ENCODE results near the gene LSS. TPM values are rescaled to one million over a fixed set of nuclear protein-coding genes. Genes with fewer than 3 reads are reported as not detected.

The LSS gene
- total and polyA plus RNA-seq, 2 experiments from 2014 or later: 55.0 to 237 TPM

DNA sequence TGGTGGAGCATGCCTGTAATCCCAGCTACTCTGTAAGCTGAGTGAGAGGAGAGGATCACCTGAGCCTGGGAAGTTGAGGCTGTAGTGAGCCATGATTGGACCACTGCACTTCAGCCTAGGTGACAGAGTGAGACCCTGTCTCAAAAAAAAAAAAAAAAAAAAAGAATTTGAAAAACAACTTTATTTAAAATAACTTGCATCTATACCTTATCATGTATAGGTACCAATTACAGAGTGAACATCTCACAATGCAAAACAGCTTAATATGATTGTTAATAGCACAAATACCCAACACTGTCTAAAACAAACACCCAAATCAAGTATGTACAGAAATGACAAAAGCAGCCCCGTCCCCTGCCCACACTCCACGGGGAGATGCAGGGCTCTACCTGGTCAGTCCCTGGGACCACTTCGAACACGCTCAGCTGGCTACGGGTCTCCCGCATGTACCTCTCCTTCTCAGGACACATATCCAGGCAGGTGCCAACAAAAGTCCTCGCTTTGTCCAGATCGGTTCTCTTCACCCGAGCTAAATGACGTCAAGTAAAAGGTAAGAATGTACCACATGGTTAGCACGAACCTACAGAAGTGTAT is 46.3 kb upstream of the LSS start (continued):
- TF ChIP-seq STAT1 (IDR thresholded peaks at IDR 0.05; ENCODE audit: unreplicated experiment): no peak
- TF ChIP-seq, protein P1, sequence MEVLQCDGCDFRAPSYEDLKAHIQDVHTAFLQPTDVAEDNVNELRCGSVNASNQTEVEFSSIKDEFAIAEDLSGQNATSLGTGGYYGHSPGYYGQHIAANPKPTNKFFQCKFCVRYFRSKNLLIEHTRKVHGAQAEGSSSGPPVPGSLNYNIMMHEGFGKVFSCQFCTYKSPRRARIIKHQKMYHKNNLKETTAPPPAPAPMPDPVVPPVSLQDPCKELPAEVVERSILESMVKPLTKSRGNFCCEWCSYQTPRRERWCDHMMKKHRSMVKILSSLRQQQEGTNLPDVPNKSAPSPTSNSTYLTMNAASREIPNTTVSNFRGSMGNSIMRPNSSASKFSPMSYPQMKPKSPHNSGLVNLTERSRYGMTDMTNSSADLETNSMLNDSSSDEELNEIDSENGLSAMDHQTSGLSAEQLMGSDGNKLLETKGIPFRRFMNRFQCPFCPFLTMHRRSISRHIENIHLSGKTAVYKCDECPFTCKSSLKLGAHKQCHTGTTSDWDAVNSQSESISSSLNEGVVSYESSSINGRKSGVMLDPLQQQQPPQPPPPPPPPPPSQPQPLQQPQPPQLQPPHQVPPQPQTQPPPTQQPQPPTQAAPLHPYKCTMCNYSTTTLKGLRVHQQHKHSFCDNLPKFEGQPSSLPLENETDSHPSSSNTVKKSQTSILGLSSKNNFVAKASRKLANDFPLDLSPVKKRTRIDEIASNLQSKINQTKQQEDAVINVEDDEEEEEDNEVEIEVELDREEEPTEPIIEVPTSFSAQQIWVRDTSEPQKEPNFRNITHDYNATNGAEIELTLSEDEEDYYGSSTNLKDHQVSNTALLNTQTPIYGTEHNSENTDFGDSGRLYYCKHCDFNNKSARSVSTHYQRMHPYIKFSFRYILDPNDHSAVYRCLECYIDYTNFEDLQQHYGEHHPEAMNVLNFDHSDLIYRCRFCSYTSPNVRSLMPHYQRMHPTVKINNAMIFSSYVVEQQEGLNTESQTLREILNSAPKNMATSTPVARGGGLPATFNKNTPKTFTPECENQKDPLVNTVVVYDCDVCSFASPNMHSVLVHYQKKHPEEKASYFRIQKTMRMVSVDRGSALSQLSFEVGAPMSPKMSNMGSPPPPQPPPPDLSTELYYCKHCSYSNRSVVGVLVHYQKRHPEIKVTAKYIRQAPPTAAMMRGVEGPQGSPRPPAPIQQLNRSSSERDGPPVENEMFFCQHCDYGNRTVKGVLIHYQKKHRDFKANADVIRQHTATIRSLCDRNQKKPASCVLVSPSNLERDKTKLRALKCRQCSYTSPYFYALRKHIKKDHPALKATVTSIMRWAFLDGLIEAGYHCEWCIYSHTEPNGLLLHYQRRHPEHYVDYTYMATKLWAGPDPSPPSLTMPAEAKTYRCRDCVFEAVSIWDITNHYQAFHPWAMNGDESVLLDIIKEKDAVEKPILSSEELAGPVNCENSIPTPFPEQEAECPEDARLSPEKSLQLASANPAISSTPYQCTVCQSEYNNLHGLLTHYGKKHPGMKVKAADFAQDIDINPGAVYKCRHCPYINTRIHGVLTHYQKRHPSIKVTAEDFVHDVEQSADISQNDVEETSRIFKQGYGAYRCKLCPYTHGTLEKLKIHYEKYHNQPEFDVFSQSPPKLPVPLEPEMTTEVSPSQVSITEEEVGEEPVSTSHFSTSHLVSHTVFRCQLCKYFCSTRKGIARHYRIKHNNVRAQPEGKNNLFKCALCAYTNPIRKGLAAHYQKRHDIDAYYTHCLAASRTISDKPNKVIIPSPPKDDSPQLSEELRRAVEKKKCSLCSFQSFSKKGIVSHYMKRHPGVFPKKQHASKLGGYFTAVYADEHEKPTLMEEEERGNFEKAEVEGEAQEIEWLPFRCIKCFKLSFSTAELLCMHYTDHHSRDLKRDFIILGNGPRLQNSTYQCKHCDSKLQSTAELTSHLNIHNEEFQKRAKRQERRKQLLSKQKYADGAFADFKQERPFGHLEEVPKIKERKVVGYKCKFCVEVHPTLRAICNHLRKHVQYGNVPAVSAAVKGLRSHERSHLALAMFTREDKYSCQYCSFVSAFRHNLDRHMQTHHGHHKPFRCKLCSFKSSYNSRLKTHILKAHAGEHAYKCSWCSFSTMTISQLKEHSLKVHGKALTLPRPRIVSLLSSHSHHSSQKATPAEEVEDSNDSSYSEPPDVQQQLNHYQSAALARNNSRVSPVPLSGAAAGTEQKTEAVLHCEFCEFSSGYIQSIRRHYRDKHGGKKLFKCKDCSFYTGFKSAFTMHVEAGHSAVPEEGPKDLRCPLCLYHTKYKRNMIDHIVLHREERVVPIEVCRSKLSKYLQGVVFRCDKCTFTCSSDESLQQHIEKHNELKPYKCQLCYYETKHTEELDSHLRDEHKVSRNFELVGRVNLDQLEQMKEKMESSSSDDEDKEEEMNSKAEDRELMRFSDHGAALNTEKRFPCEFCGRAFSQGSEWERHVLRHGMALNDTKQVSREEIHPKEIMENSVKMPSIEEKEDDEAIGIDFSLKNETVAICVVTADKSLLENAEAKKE (CRISPR knock-in tag; IDR thresholded peaks at IDR 0.05): no peak

DNA sequence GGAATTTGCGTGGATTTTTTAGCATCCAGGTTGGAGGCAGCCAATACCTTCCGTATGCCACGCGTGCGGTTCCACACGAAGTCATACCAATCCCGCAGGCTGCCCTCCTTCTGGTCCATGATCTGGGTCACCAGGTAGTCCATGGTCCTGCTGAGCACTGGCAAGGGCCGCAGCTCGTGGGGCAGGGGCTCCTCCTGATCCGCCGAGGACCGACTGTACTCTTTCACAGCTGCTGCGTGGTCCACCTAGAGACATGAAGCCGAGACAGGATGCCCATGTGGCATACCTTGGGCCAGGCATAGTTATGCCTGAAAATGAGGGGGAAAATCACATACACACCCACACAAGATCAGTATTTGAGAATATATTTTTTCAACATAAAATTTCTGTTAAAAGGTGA is 44.8 kb upstream of the LSS start:
- Histone ChIP-seq H3K4me2 (no peak overlapping the region), H3K27ac (ENCODE audit: low read depth) (no peak overlapping the region), H3K4me1 (ENCODE audit: insufficient read depth) (no peaks in the 10 kb centered on the region), H3F3A (replicated peaks; ENCODE audit: low read depth) (no peaks in the 10 kb centered on the region), H3K79me2 (replicated peaks; ENCODE audit: insufficient read depth) (no peaks in the 10 kb centered on the region), H3K9me2 (ENCODE audit: insufficient read depth) (no peaks in the 10 kb centered on the region), H2AFZ (no peak overlapping the region), H4K20me1 (replicated peaks; ENCODE audit: insufficient read depth) (peaks cover 18% of the 10 kb centered on the region), H3K4me3 (no peak overlapping the region), H3K36me3 (ENCODE audit: insufficient read depth) (peaks cover 69% of the 10 kb centered on the region), H3K27me3 (ENCODE audit: insufficient read depth) (no peaks in the 10 kb centered on the region)
- no peak for TF ChIP-seq POLR2AphosphoS5 (IDR thresholded peaks at IDR 0.05; ENCODE audit: low read depth)
- no peak overlapping the region for H3K4me3 Mint-ChIP-seq
- H3K9me3 Mint-ChIP-seq: no peaks in the 10 kb centered on the region
- H3K27ac Mint-ChIP-seq: no peak overlapping the region
- H3K4me1 Mint-ChIP-seq: no peaks in the 10 kb centered on the region; the same call in 2 of the 3 replicates
- no peak for DNase-seq (ENCODE audit: low spot score)
- H3K36me3 Mint-ChIP-seq (ENCODE audit: low read depth): peaks cover 72% of the 10 kb centered on the region
- no peak for ATAC-seq
- H3K27me3 Mint-ChIP-seq (ENCODE audit: insufficient read depth, low read depth, poor library complexity): peaks cover 5% of the 10 kb centered on the region

DNA sequence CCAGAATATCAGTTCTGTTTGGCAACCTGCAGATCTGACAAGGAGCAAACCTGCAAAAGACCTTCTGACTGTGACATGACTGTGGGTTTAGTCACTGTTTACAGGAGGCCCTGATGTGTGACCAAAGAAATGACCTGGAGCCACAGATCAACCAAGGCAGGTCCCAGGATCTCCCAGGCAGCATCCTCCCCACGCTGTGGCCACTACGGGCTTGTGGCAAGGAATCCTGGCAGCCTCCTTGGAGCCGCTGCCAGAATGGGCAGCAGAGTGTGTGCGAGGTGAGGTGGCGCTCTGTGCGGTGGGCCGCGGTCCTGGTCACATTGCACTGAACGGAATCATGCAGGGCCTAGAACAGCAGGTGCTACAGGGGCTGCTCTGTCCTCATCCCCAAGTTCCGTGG is 40.9 kb upstream of the LSS start:
- DNase-seq (ENCODE audit: low spot score) (no peak), ATAC-seq (no peak)
- H3K27me3 Mint-ChIP-seq (ENCODE audit: insufficient read depth, low read depth, poor library complexity): peaks cover 8% of the 10 kb centered on the region
- no peak overlapping the region for H3K4me3 Mint-ChIP-seq
- H3K27ac Mint-ChIP-seq: no peak overlapping the region
- no peaks in the 10 kb centered on the region for H3K9me3 Mint-ChIP-seq
- Histone ChIP-seq H3K4me2 (no peak overlapping the region), H3K9me2 (ENCODE audit: insufficient read depth) (no peaks in the 10 kb centered on the region), H3K27ac (ENCODE audit: low read depth) (no peak overlapping the region), H4K20me1 (replicated peaks; ENCODE audit: insufficient read depth) (peaks cover 10% of the 10 kb centered on the region; the same call in 1 of the 2 replicates), H3K4me1 (ENCODE audit: insufficient read depth) (no peaks in the 10 kb centered on the region), H3F3A (replicated peaks; ENCODE audit: low read depth) (0 out of 2 replicates have a peak, but pooled peaks cover 6% of the 10 kb centered on the region), H3K27me3 (ENCODE audit: insufficient read depth) (no peaks in the 10 kb centered on the region), H3K4me3 (no peak overlapping the region), H3K36me3 (ENCODE audit: insufficient read depth) (peaks cover 38% of the 10 kb centered on the region), H3K79me2 (replicated peaks; ENCODE audit: insufficient read depth) (no peaks in the 10 kb centered on the region), H2AFZ (no peak overlapping the region)
- H3K36me3 Mint-ChIP-seq (ENCODE audit: low read depth): peaks cover 80% of the 10 kb centered on the region
- no peaks in the 10 kb centered on the region; the same call in 2 of the 3 replicates for H3K4me1 Mint-ChIP-seq
- no peak for TF ChIP-seq STAT1 (IDR thresholded peaks at IDR 0.05; ENCODE audit: unreplicated experiment)
- TF ChIP-seq, protein P1 (CRISPR knock-in tag; IDR thresholded peaks at IDR 0.05): no peak
- TF ChIP-seq EZH2phosphoT487 (IDR thresholded peaks at IDR 0.05; ENCODE audit: unreplicated experiment): no peak
